GM19239 (cell line): ENCODE results near the gene MRPS6.
A peak's percentile ranks its signal among the peaks of the same experiment; 100 is the strongest.

Source experiments
- DNase-seq: peaks from one replicate; pipeline ENCODE4 v3.0.0; 2011; ENCODE audit warnings: low spot score; ENCODE audit not compliant: insufficient read length
- FAIRE-seq: peaks from 2 replicates; lab custom pipeline; 2011; peaks lifted over from hg19 to GRCh38; lab: Jason Lieb, UNC

MRPS6 gene

GRCh38 chr21:34061983-34062382 lies 11.4 kb upstream of the MRPS6 start:
- DNase-seq (no peak), FAIRE-seq (no peak)

- DNase-seq = no peak
- no peak for FAIRE-seq
Measured at GRCh38 chr21:34065027-34065426, 8.4 kb upstream of the MRPS6 start.

- DNase-seq (no peak), FAIRE-seq (no peak)
Measured at GRCh38 chr21:34071683-34072082, 1.7 kb upstream of the MRPS6 start.

- DNase-seq = no peak
- FAIRE-seq = no peak
Measured at GRCh38 chr21:34072145-34073031, 990 bp upstream of the MRPS6 start.

- FAIRE-seq (no peak), DNase-seq (peak; percentile 44)
Measured at GRCh38 chr21:34073749-34074282, 438 bp downstream of the MRPS6 start.

- peak; percentile 65 for FAIRE-seq
- no peak for DNase-seq
Measured at GRCh38 chr21:34074283-34075090, 1.1 kb downstream of the MRPS6 start.

GRCh38 chr21:34075091-34075425 lies 1.7 kb downstream of the MRPS6 start:
- FAIRE-seq = no peak
- DNase-seq = no peak

GRCh38 chr21:34075760-34076660 lies 2.6 kb downstream of the MRPS6 start:
- peak; percentile 53 for FAIRE-seq
- no peak for DNase-seq

GRCh38 chr21:34076835-34077234 lies 3.5 kb downstream of the MRPS6 start:
- DNase-seq (no peak), FAIRE-seq (peak; percentile 69)

- FAIRE-seq = peak; percentile 21
Measured at GRCh38 chr21:34077888-34078287, 4.5 kb downstream of the MRPS6 start.

GRCh38 chr21:34078915-34079314 lies 5.5 kb downstream of the MRPS6 start:
- no peak for FAIRE-seq
- no peak for DNase-seq

More at GRCh38 chr21:34077888-34078287, 4.5 kb downstream of the MRPS6 start:
- no peak for DNase-seq

- FAIRE-seq (no peak), DNase-seq (no peak)
Measured at GRCh38 chr21:34080710-34081109, 7.3 kb downstream of the MRPS6 start.

GRCh38 chr21:34082769-34083168 lies 9.4 kb downstream of the MRPS6 start:
- FAIRE-seq (no peak), DNase-seq (no peak)

- FAIRE-seq (no peak), DNase-seq (no peak)
Measured at GRCh38 chr21:34083357-34083756, 10.0 kb downstream of the MRPS6 start.

GRCh38 chr21:34085129-34085528 lies 11.8 kb downstream of the MRPS6 start:
- no peak for DNase-seq
- no peak for FAIRE-seq

- no peak for FAIRE-seq
- DNase-seq = no peak
Measured at GRCh38 chr21:34086887-34087306, 13.5 kb downstream of the MRPS6 start.

- no peak for FAIRE-seq
- no peak for DNase-seq
Measured at GRCh38 chr21:34088752-34089151, 15.4 kb downstream of the MRPS6 start.

- DNase-seq (no peak), FAIRE-seq (no peak)
Measured at GRCh38 chr21:34091032-34091431, 17.7 kb downstream of the MRPS6 start.

- DNase-seq (no peak), FAIRE-seq (no peak)
Measured at GRCh38 chr21:34091607-34092006, 18.2 kb downstream of the MRPS6 start.
